HG02852 (cell line): ENCODE measurements around the gene NTN4.
"Not testable (repeated sequence)": the region's sequence is repeated elsewhere in the genome, so short reads cannot be mapped to it uniquely, and the experiment has no call there.

Experiments used
- ATAC-seq: cut with Tn5 transposase; IDR thresholded peaks from one replicate; pipeline ENCODE4 v1.9.1; 2021; ENCODE audit warnings: mild to moderate bottlenecking, moderate library complexity; ENCODE audit not compliant: unreplicated experiment

NTN4 gene

GRCh38 chr12:95756362-95756761, 34.2 kb downstream of the NTN4 start:
- ATAC-seq, result no peak

- no peak for ATAC-seq
These were observed 35.2 kb downstream of the NTN4 start for GRCh38 chr12:95755261-95755865.

- not testable (repeated sequence) for ATAC-seq
These were observed 44.5 kb downstream of the NTN4 start for GRCh38 chr12:95746062-95746461.

- no peak for ATAC-seq
These were observed 48.0 kb downstream of the NTN4 start for GRCh38 chr12:95742586-95742985.

GRCh38 chr12:95741635-95742034, 48.9 kb downstream of the NTN4 start:
- no peak for ATAC-seq

- ATAC-seq, result no peak
These were observed 49.8 kb downstream of the NTN4 start for GRCh38 chr12:95740751-95741150.

- no peak for ATAC-seq
These were observed 50.8 kb downstream of the NTN4 start for GRCh38 chr12:95739561-95740313.

GRCh38 chr12:95738024-95738611, 52.4 kb downstream of the NTN4 start:
- ATAC-seq, result no peak

GRCh38 chr12:95736631-95737030, 53.9 kb downstream of the NTN4 start:
- no peak for ATAC-seq

- not testable (repeated sequence) for ATAC-seq
These were observed 54.8 kb downstream of the NTN4 start for GRCh38 chr12:95735728-95736127.

GRCh38 chr12:95733141-95733825, 57.3 kb downstream of the NTN4 start:
- ATAC-seq, result no peak

GRCh38 chr12:95731519-95731958, 59.0 kb downstream of the NTN4 start:
- ATAC-seq, result no peak

- ATAC-seq, result no peak
These were observed 60.1 kb downstream of the NTN4 start for GRCh38 chr12:95730457-95730856.

- ATAC-seq, result no peak
These were observed 63.7 kb downstream of the NTN4 start for GRCh38 chr12:95726903-95727302.

GRCh38 chr12:95724767-95725166, 65.8 kb downstream of the NTN4 start:
- no peak for ATAC-seq

GRCh38 chr12:95723693-95724384, 66.7 kb downstream of the NTN4 start:
- no peak for ATAC-seq

- no peak for ATAC-seq
These were observed 69.2 kb downstream of the NTN4 start for GRCh38 chr12:95721320-95721719.

- ATAC-seq, result no peak
These were observed 70.4 kb downstream of the NTN4 start for GRCh38 chr12:95720146-95720545.

- no peak for ATAC-seq
These were observed 71.8 kb downstream of the NTN4 start for GRCh38 chr12:95718772-95719171.

- ATAC-seq, result no peak
These were observed 72.5 kb downstream of the NTN4 start for GRCh38 chr12:95718006-95718431.
